GM12878 (cell line): ENCODE measurements around the gene ABHD15. TPM values are rescaled to one million over a fixed set of nuclear protein-coding genes. Genes with fewer than 3 reads are reported as not detected.

ENCODE experiments used
- ATAC-seq: fragments of 200-7000 bp; cut with Tn5 transposase; 3 replicates; pipeline ENCODE4 v1.9.1; 2020; ENCODE audit warnings: mild to moderate bottlenecking, moderate library complexity
- BruUV-seq: library from RNA; stranded (reverse); fragments of 400-500 nt; replicated peaks from 2 replicates; lab custom pipeline; 2021; lab: Mats Ljungman, UMichigan
- CTCF ChIA-PET: fragments of 300-600 bp; sonication (Branson Sonifier 250); formaldehyde crosslinking; extraction: SDS; loops from one replicate; lab custom pipeline; 2021; ENCODE audit warnings: inconsistent platforms; lab: Yijun Ruan, JAX
- POLR2A ChIA-PET: fragments of 350-600 bp; formaldehyde crosslinking; extraction: SDS; loops from one replicate; lab custom pipeline; 2021; ENCODE audit warnings: inconsistent platforms; lab: Charles Lee
- RAD21 ChIA-PET: fragments of 300-600 bp; sonication (Branson Sonifier 250); formaldehyde crosslinking; loops from one replicate; lab custom pipeline; 2023; ENCODE audit warnings: antibody characterized with exemption; ENCODE audit not compliant: unreplicated experiment; lab: Charles Lee
- SMC1A ChIA-PET: fragments of 300-600 bp; sonication (Branson Sonifier 250); formaldehyde crosslinking; loops from one replicate; lab custom pipeline; 2023; ENCODE audit not compliant: unreplicated experiment, uncharacterized antibody; lab: Charles Lee
- DNase-seq: peaks from one replicate; pipeline ENCODE4 v3.0.0-alpha.2; 2011; ENCODE audit warnings: low read depth, low spot score
- FAIRE-seq: peaks from 3 replicates; lab custom pipeline; 2011; peaks lifted over from hg19 to GRCh38; lab: Jason Lieb, UNC
- H2AFZ ChIP-seq: 2 replicates; pipeline ENCODE4 v1.6.0; 2011; ENCODE audit warnings: low read depth, low read length, control low read depth; ENCODE audit not compliant: control insufficient read depth
- H3K27ac ChIP-seq: 2 replicates; pipeline ENCODE4 v1.5.1; 2011; ENCODE audit warnings: control low read depth; ENCODE audit not compliant: control insufficient read depth, insufficient read depth
- H3K27me3 ChIP-seq, 2 experiments: replicated peaks in 1 of 2; 2 replicates each; pipeline versions ENCODE4 v1.6.0 to v1.6.1; 2011; ENCODE audit warnings: low read length in 1 of 2; ENCODE audit not compliant: control insufficient read depth in 2 of 2, insufficient read depth in 2 of 2
- H3K36me3 ChIP-seq, 2 experiments: 2 replicates each; pipeline ENCODE4 v1.5.1; 2011; ENCODE audit warnings: low read length in 1 of 2; ENCODE audit not compliant: control insufficient read depth in 2 of 2, insufficient read depth in 2 of 2
- H3K4me1 ChIP-seq: 2 replicates; pipeline ENCODE4 v1.6.1; 2011; ENCODE audit warnings: mild to moderate bottlenecking, low read length, moderate library complexity, mixed read lengths; ENCODE audit not compliant: control insufficient read depth, insufficient read depth
- H3K4me2 ChIP-seq: 2 replicates; pipeline ENCODE4 v1.6.0; 2011; ENCODE audit warnings: control low read depth; ENCODE audit not compliant: control insufficient read depth, insufficient read depth
- H3K4me3 ChIP-seq: fragments of 200-600 bp; sonication (generic); 2 replicates; pipeline ENCODE4 v1.5.1; 2016
- H3K79me2 ChIP-seq: 2 replicates; pipeline ENCODE4 v1.6.0; 2011; ENCODE audit warnings: low read length; ENCODE audit not compliant: control insufficient read depth, insufficient read depth
- H3K9ac ChIP-seq: 2 replicates; pipeline ENCODE4 v1.8.0; 2011; ENCODE audit warnings: low read length, control low read depth, mixed read lengths; ENCODE audit not compliant: control insufficient read depth, insufficient read depth
- H3K9me3 ChIP-seq: replicated peaks from 3 replicates; pipeline ENCODE4 v1.5.1; 2011; ENCODE audit warnings: mild to moderate bottlenecking, low read length; ENCODE audit not compliant: control insufficient read depth, insufficient read depth
- H4K20me1 ChIP-seq: 2 replicates; pipeline ENCODE4 v1.6.0; 2011; ENCODE audit not compliant: control insufficient read depth, insufficient read depth
- CUX1 ChIP-seq: IDR thresholded peaks from 2 replicates; pipeline ENCODE4 v1.6.1; 2012; ENCODE audit warnings: improper control_type of control experiment, low read depth, low read length; ENCODE audit not compliant: insufficient replicate concordance
- MEF2B ChIP-seq: fragments of 450-650 bp; IDR thresholded peaks from 2 replicates; pipeline ENCODE4 v1.6.1; 2018; ENCODE audit warnings: mild to moderate bottlenecking, moderate library complexity; ENCODE audit not compliant: partially characterized antibody, poor library complexity, severe bottlenecking
- RAD21 ChIP-seq: IDR thresholded peaks from 2 replicates; pipeline ENCODE4 v1.6.1; 2011; ENCODE audit warnings: mild to moderate bottlenecking, low read depth, low read length, moderate library complexity; ENCODE audit not compliant: insufficient read depth
- TCF7 ChIP-seq: IDR thresholded peaks from 2 replicates; pipeline ENCODE4 v1.6.1; 2014; ENCODE audit warnings: antibody characterized with exemption, borderline replicate concordance
- YBX1 ChIP-seq: fragments of 450-650 bp; IDR thresholded peaks from 2 replicates; pipeline ENCODE4 v1.6.1; 2016; ENCODE audit warnings: antibody characterized with exemption
- ZBTB11 ChIP-seq: fragments of 450-650 bp; formaldehyde crosslinking; IDR thresholded peaks from 2 replicates; pipeline ENCODE4 v1.5.0; 2022; ENCODE audit warnings: mild to moderate bottlenecking, missing genetic modification characterization
- WGBS: methylation state at CpG from one replicate; pipeline ENCODE4 v1.1.6; 2016; ENCODE audit warnings: low lambda C conversion rate; ENCODE audit not compliant: insufficient replicate concordance, insufficient coverage; ENCODE audit errors: missing lambda C conversion rate; 5-methylcytosine and 5-hydroxymethylcytosine counted together
- in situ Hi-C: fragments of 300-500 bp; cut with MboI; formaldehyde crosslinking; loops from 9 replicates; pipeline ENCODE4 v1.14.3; 2018; ENCODE audit warnings: mixed read lengths
- intact Hi-C: fragments of 100-400 bp; cut with micrococcal nuclease; formaldehyde crosslinking; loops from one replicate; pipeline ENCODE4 v1.14.2; 2022; ENCODE audit not compliant: unreplicated experiment
- polyA plus RNA-seq, 11 experiments: library from polyadenylated mRNA; depleted of rRNA in 4 of 11; unstranded in 6 of 11; stranded (reverse) in 5 of 11; fragments of >200 nt; fragmentation: Nextera tagmentation in 4 of 11; fragmentation: Illumina TruSeq in 1 of 11; extraction: Ambion mirVana in 4 of 11; extraction: Trizol in 1 of 11; gene quantifications; 1 replicate in 1 of 11; 2 replicates in 10 of 11; pipeline versions ENCODE4 v1.2.1 to v1.2.3, GENCODE V29; 2011 to 2016; ENCODE audit warnings: inconsistent platforms in 2 of 11, missing spikeins in 2 of 11, low read depth in 1 of 11
- total RNA-seq, 4 experiments: library from RNA; depleted of rRNA in 3 of 4; stranded (reverse); fragments of >200 nt in 3 of 4; fragmentation: Illumina TruSeq in 1 of 4; extraction: Trizol in 1 of 4; gene quantifications; 2 replicates each; pipeline versions ENCODE4 v1.2.1 to v1.2.3, GENCODE V29; 2013 to 2021
- TF ChIP-seq, protein P1 (sequence below): fragments of 450-650 bp; IDR thresholded peaks from 2 replicates; pipeline ENCODE4 v1.6.1; 2017; ENCODE audit warnings: mild to moderate bottlenecking, moderate library complexity

Gene ABHD15
- total and polyA plus RNA-seq, 10 of the 15 experiments (the other 5 are each of a cell fraction or from before 2014, with no cell fraction given) = 2.1 to 9.2 (median 4.9) TPM

DNA sequence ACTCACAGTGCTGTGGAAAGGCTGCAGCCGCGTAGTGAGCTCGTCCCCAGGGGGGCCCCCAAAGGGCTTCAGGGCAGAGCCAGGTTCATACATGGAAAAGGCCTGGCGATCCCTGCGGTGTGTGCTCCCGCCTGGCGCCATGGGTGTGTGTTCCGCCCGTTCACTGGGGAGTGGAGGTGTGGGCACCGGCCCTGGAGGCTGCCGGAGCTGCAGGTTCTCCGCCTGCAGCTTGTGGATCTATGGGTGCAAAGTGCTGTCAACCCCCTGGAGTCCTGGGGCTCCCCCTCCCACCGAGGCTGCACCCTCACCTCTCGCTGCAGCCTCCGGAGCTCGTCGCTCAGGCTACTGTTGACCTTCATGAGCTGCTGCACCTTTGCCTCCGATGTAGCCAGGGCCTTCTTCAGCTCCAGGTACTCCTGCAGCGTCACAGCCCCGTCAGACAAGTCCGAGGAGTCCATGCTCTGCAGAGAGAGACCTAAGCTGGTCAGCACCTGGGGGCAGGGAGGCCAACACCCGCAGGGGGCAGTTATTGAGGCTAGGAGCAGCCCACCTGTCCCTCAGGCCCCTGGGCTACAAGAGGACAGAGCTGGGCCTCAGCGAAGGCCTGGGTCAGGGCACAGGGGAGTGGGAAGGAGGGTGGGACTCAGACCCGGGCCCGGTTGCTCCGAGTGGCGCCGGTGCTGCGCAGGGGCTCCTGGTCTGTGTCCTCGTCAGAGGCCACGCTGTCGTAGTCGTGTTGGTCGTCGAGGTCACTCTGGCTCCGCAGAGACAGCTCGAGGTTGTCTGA is 9.6 kb upstream of the ABHD15 start:
- H3K9ac ChIP-seq = no peak overlapping the region
- no peaks in the 10 kb centered on the region for H4K20me1 ChIP-seq
- no peak overlapping the region for H3K4me3 ChIP-seq
- ChIA-PET SMC1A (interaction anchor here (1.3 to 1.5 kb wide), 2 partner anchors 41 to 207 kb away, joined by 3 to 4 read pairs; no protein-coding TSS in a partner anchor), CTCF (interaction anchor here (0.8 to 2.4 kb wide), 3 partner anchors 9 to 16 kb away, joined by 3 to 15 read pairs (median 3); partner anchors contain the start of gene ANKRD13B), RAD21 (interaction anchor here (2.3 kb wide), 1 partner anchor 15 kb away, joined by 9 read pairs; no protein-coding TSS in a partner anchor), POLR2A (interaction anchor here (0.7 kb wide), 1 partner anchor 8 kb away, joined by 3 read pairs; no protein-coding TSS in a partner anchor)
- no peak for ATAC-seq
- no peak for DNase-seq
- no peak overlapping the region for H3K4me2 ChIP-seq
- no peak overlapping the region for H3K27ac ChIP-seq
- no peaks in the 10 kb centered on the region for H3K27me3 ChIP-seq
- H3K36me3 ChIP-seq = peaks cover 8 to 19% of the 10 kb centered on the region in 2 experiments; a peak in 3 of 4 replicates
- no peaks in the 10 kb centered on the region for H3K9me3 ChIP-seq
- in situ Hi-C loops = no loop called here
- H3K79me2 ChIP-seq = no peaks in the 10 kb centered on the region
- no peak for FAIRE-seq
- 0 out of 2 replicates have a peak, but pooled peaks cover 8% of the 10 kb centered on the region for H3K4me1 ChIP-seq
- intact Hi-C loops = no loop called here
- no peak overlapping the region for H2AFZ ChIP-seq
- TSS peak; percentile 49 for BruUV-seq
- 95% methylated on average over 37 of the region's 37 CpGs for WGBS
- TF ChIP-seq TCF7 = no peak
- TF ChIP-seq, protein P1, sequence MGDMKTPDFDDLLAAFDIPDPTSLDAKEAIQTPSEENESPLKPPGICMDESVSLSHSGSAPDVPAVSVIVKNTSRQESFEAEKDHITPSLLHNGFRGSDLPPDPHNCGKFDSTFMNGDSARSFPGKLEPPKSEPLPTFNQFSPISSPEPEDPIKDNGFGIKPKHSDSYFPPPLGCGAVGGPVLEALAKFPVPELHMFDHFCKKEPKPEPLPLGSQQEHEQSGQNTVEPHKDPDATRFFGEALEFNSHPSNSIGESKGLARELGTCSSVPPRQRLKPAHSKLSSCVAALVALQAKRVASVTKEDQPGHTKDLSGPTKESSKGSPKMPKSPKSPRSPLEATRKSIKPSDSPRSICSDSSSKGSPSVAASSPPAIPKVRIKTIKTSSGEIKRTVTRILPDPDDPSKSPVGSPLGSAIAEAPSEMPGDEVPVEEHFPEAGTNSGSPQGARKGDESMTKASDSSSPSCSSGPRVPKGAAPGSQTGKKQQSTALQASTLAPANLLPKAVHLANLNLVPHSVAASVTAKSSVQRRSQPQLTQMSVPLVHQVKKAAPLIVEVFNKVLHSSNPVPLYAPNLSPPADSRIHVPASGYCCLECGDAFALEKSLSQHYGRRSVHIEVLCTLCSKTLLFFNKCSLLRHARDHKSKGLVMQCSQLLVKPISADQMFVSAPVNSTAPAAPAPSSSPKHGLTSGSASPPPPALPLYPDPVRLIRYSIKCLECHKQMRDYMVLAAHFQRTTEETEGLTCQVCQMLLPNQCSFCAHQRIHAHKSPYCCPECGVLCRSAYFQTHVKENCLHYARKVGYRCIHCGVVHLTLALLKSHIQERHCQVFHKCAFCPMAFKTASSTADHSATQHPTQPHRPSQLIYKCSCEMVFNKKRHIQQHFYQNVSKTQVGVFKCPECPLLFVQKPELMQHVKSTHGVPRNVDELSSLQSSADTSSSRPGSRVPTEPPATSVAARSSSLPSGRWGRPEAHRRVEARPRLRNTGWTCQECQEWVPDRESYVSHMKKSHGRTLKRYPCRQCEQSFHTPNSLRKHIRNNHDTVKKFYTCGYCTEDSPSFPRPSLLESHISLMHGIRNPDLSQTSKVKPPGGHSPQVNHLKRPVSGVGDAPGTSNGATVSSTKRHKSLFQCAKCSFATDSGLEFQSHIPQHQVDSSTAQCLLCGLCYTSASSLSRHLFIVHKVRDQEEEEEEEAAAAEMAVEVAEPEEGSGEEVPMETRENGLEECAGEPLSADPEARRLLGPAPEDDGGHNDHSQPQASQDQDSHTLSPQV = no peak
- no peak for TF ChIP-seq ZBTB11
- TF ChIP-seq MEF2B = no peak
- no peak for TF ChIP-seq CUX1
- TF ChIP-seq RAD21 = no peak
- TF ChIP-seq YBX1 = no peak
